ENCODE results near the gene EIF3M.

The EIF3M gene

GRCh38 chr11:32567154-32567553 lies 16.5 kb upstream of the EIF3M start:
- no peak for TF ChIP-seq CTCF (IDR thresholded peaks at IDR 0.05; ENCODE audit: poor library complexity, severe bottlenecking)
- Histone ChIP-seq H3K27ac (ENCODE audit: poor library complexity, severe bottlenecking) (no peak overlapping the region), H3K27me3 (ENCODE audit: insufficient read depth, poor library complexity, severe bottlenecking) (no peaks in the 10 kb centered on the region), H3K4me1 (ENCODE audit: insufficient read depth, poor library complexity, severe bottlenecking) (no peaks in the 10 kb centered on the region), H3K36me3 (ENCODE audit: low read depth) (no peaks in the 10 kb centered on the region), H3K9me3 (ENCODE audit: severe bottlenecking) (no peaks in the 10 kb centered on the region), H3K4me3 (ENCODE audit: severe bottlenecking) (no peak overlapping the region)
- ATAC-seq (ENCODE audit: low read depth) (no peak), DNase-seq (ENCODE audit: low spot score) (no peak)

GRCh38 chr11:32569313-32569881 lies 14.2 kb upstream of the EIF3M start:
- ATAC-seq (ENCODE audit: low read depth) (no peak), DNase-seq (ENCODE audit: low spot score) (no peak)
- Histone ChIP-seq H3K9me3 (ENCODE audit: severe bottlenecking) (no peaks in the 10 kb centered on the region), H3K4me3 (ENCODE audit: severe bottlenecking) (no peak overlapping the region), H3K27me3 (ENCODE audit: insufficient read depth, poor library complexity, severe bottlenecking) (no peaks in the 10 kb centered on the region), H3K27ac (ENCODE audit: poor library complexity, severe bottlenecking) (no peak overlapping the region), H3K4me1 (ENCODE audit: insufficient read depth, poor library complexity, severe bottlenecking) (no peaks in the 10 kb centered on the region), H3K36me3 (ENCODE audit: low read depth) (no peaks in the 10 kb centered on the region)
- TF ChIP-seq CTCF (IDR thresholded peaks at IDR 0.05; ENCODE audit: poor library complexity, severe bottlenecking): no peak

GRCh38 chr11:32571039-32571438 lies 12.6 kb upstream of the EIF3M start:
- H3K27ac ChIP-seq (ENCODE audit: poor library complexity, severe bottlenecking): no peak overlapping the region
- H3K4me1 ChIP-seq (ENCODE audit: insufficient read depth, poor library complexity, severe bottlenecking): no peaks in the 10 kb centered on the region
- no peak for DNase-seq (ENCODE audit: low spot score)
- H3K4me3 ChIP-seq (ENCODE audit: severe bottlenecking): no peak overlapping the region
- no peak for ATAC-seq (ENCODE audit: low read depth)
- no peaks in the 10 kb centered on the region for H3K36me3 ChIP-seq (ENCODE audit: low read depth)
- H3K27me3 ChIP-seq (ENCODE audit: insufficient read depth, poor library complexity, severe bottlenecking): no peaks in the 10 kb centered on the region
- no peaks in the 10 kb centered on the region for H3K9me3 ChIP-seq (ENCODE audit: severe bottlenecking)
- no peak for TF ChIP-seq CTCF (IDR thresholded peaks at IDR 0.05; ENCODE audit: poor library complexity, severe bottlenecking)

- Histone ChIP-seq H3K4me3 (ENCODE audit: severe bottlenecking) (no peak overlapping the region), H3K27ac (ENCODE audit: poor library complexity, severe bottlenecking) (no peak overlapping the region), H3K27me3 (ENCODE audit: insufficient read depth, poor library complexity, severe bottlenecking) (no peaks in the 10 kb centered on the region), H3K4me1 (ENCODE audit: insufficient read depth, poor library complexity, severe bottlenecking) (no peaks in the 10 kb centered on the region), H3K9me3 (ENCODE audit: severe bottlenecking) (no peaks in the 10 kb centered on the region), H3K36me3 (ENCODE audit: low read depth) (no peaks in the 10 kb centered on the region)
- no peak for ATAC-seq (ENCODE audit: low read depth)
- no peak for DNase-seq (ENCODE audit: low spot score)
- no peak for TF ChIP-seq CTCF (IDR thresholded peaks at IDR 0.05; ENCODE audit: poor library complexity, severe bottlenecking)
Observed at GRCh38 chr11:32573228-32573627, 10.4 kb upstream of the EIF3M start.

GRCh38 chr11:32574421-32574820 lies 9.2 kb upstream of the EIF3M start:
- TF ChIP-seq CTCF (IDR thresholded peaks at IDR 0.05; ENCODE audit: poor library complexity, severe bottlenecking): no peak
- no peaks in the 10 kb centered on the region for H3K9me3 ChIP-seq (ENCODE audit: severe bottlenecking)
- H3K27me3 ChIP-seq (ENCODE audit: insufficient read depth, poor library complexity, severe bottlenecking): no peaks in the 10 kb centered on the region
- ATAC-seq (ENCODE audit: low read depth): no peak
- H3K4me1 ChIP-seq (ENCODE audit: insufficient read depth, poor library complexity, severe bottlenecking): no peaks in the 10 kb centered on the region
- no peak overlapping the region for H3K4me3 ChIP-seq (ENCODE audit: severe bottlenecking)
- no peak for DNase-seq (ENCODE audit: low spot score)
- no peak overlapping the region for H3K27ac ChIP-seq (ENCODE audit: poor library complexity, severe bottlenecking)
- H3K36me3 ChIP-seq (ENCODE audit: low read depth): no peaks in the 10 kb centered on the region
